Measurements from ENCODE around the gene ACVR1B.

The ACVR1B gene

DNA sequence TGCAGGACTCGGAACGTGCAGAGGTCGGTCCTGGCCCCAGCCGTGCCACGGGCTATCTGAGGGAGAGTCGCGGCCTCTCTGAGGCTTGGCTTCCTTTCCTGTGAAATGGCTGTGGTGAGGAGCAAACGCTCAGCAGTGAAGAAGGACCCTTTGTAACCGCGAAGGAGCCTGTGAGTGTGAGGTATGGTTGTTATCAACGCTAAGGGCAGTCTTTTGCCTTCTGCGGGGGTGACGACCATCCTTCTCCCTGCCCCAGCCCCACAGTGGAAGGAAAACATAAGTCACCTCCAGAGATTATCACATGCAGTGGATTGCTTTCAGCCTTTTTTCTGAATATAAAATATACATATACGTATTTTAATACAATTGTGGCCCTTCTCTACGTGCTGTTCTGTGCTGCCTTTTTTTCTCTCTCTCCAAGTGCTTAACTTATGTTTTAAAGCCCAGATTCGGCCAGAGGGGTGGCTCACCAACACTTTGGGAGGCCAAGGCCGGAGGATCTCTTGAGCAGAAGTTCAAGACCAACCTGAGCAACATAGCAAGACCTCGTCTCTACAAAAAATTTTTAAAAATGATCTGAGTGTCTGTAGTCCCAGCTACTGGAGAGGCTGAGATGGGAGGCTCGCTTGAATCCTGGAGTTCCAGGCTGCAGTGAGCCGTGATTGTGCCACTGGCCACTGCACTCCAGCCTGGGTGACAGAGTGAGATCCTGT is 72.6 kb downstream of the ACVR1B start:
- DNase-seq: no peak

DNA sequence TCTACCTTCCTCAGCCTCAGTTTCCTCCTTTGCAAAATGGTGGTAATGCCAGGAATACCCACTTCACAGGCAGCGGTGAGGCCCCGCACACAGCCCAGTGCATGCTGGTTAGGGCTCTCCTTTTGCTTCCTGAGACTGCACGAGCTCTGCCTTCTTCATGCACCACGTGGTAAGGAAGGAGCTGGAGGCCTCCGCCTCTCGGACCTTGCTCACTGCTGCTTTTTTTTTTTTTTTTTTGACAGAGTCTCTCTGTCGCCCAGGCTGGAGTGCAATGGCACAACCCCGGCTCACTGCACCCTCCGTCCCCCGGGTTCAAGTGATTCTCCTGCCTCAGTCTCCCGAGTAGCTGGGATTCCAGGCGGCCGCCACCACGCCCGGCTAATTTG is 73.3 kb downstream of the ACVR1B start:
- no peak for DNase-seq

DNA sequence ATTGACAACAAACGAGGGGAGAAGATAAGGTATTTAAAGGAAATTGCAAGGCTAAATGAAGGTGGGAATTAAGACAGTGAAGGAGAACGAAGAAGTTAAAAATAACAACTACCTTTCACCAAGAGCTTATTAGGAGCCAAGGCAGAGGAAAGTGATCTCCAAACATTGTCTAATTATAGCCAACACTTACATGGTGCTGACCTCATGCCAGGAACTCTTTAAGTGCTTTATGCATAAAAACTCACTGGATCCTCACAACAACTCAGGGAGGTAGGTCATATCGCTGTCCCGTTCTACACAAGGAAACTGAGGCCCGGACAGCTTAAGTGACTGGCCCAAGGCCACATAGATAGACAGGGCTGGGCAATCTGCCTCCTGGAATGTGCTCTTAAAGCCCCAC is 74.8 kb downstream of the ACVR1B start:
- no peak for DNase-seq

DNA sequence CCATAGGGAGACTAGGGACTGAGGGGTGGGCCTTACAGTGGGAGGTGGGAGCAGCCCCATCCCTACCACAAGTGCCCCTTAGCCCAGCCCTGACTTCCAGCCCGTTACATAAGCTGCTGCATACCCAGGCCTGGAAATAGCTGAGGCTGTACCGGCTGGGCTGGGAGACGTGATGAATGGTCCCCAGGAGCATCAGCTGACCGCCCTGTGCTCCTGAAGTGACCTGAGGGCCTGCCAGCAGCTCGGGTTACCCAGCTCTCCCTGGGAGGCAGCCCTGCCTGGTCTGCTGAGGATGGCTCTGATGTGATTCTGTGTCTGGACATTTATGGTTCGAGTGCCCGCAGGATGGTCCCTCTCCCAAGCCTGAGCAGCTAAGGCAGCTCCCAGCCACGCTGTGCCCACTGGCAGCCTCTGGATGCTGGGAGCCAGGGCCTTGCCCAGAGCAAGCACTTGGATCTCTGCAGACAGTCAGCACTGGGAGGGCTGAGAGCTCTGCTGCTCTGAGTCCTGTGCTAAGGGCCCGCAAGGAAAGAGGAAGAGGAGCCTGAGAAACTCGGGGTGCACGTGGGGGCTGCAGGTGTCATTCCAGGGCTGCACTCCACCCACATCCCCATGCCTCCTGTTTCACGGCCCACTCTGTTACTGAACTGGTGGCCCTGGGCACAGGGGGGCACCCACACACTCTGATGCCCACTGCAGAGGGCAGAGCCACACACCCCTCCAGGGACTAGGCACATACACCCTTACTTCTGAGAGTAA is 75.8 kb downstream of the ACVR1B start:
- no peak for DNase-seq

DNA sequence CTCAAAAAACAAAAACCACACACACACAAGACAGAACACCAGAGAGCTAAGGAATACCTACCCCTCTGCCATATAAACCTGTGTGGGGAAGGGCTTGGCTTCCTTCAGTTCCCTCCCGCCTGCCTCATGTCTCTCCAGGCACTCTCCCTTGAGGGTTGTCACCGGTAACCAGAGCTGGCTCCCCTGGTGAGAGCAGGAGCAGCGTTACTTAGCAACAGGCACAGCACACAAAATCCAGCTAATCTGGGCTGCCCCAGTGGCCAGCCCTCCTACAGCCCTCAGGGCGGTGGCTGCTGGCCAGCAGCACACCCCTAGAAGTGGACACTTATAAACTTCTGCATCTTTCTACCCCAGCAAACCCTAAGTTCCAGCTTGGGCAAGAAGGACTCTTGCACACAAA is 78.2 kb downstream of the ACVR1B start:
- DNase-seq: no peak

DNA sequence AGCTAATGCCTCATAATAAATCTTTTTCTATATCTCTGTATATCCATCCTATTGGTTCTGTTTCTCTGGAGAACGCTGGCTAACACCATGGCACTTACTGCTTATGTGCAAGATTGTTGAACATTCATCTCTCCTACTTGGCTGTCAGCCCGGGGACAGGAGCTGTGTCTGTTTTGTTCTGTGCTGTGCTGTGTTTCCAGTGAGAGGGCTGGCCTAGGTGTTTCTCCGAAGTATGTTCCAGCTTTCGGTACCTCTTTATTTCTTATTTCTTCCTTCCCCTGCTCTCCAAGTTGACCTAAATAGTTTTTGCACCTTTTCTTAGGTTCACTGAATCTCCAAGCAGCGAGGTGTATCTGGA is 80.9 kb downstream of the ACVR1B start:
- DNase-seq: peak; percentile 72

DNA sequence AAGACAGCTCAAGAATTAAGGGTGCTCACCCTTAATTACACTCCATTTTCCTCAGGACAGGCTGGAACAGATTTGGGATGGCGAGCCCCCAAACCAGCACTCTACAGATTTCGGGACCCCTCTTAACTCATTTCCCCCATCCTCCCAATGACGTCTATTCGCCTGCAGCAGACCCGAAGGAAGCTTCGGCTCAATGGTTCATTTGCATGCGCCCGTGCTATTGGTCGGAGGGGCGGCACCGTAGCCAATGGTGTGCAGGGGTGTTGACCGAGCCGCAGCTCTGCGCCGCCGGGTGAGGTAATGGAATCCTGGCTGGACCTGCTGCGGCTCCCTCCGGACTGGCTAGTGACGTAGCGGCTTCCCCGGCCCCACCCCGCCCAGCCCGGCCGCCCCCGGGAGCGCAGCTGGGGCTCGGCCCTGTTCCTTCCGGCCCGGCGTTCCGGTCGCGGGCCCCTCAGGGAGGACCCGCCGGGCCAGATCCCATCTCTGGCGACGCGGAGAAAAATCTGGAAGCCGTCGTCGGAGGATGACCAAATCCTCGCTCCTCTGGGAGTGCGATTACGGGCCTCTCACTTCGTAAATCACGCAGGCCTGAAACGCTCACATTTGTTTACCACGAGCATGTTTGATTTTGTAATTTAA is 81.4 kb downstream of the ACVR1B start:
- DNase-seq: peak; percentile 95

DNA sequence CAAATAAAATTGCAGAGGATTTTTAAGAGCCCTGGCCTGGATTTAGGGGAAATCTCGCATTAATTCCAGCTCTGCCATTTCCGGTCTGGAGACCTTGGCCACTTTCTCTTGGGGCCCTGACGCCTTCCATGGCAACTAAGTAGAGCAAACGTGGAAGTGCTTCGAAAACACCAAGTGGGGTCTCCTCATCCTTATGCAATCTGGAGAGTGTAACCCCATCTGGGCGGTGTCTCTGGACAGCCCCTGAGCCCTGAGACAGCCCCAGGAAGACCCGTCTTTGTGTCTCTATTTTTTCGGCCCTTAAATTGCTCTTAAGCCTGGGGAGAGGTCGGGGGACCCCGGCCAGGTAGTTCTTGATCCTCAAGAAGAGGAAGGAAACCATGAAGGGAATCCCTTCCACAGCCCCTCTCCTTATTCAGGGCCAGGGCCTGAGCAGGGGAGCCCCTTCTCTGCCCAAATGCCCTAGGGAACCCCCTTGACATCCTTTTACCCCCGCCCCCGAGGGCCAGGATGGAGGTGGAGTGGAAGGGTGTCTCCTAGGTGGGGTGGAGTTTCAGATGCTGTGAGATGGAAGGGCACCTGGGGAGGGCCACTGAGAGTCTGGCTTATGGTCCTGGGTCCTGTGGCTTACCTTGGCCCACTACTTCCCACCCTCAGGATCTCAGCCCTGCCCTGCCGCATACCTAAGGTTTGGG is 82.1 kb downstream of the ACVR1B start:
- DNase-seq: no peak

DNA sequence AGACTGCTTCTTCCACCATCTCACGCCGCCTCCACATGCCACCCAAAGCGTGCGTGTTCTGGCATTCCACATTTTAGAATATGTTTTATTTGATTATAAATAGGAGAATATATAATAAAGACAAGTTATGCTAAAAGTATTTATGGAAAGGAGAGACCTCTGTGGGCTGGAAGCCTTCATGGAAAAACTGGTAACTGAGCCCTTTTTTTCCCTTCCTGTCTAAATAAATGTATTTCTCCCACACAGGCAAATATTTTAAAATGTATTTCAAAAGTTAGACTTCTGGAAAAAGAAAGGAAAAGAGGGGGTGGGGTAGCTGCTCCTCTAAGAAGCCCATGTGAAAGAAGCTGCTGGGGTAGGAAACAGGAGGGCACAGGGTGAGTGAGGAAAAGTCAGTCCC is 83.7 kb downstream of the ACVR1B start:
- no peak for DNase-seq

DNA sequence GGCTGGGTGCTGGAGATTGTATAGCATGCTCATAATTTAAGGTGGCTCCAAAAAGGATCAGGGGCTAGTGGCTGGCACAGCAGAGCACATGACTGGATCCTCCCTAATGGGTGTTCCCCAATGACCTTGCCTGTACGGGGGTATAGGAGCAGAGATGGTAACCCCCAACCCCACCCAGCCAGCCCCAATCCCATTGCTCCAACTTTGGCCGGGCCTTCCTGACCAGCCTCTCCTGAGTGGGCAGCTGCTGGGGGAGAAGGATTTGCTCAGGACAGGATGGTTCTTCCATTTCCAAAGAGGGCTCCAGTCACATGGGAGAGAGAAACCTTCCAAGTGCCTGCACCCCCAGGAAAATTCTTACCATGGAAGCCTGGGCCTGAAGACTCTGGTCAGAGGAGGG is 84.4 kb downstream of the ACVR1B start:
- DNase-seq: no peak

DNA sequence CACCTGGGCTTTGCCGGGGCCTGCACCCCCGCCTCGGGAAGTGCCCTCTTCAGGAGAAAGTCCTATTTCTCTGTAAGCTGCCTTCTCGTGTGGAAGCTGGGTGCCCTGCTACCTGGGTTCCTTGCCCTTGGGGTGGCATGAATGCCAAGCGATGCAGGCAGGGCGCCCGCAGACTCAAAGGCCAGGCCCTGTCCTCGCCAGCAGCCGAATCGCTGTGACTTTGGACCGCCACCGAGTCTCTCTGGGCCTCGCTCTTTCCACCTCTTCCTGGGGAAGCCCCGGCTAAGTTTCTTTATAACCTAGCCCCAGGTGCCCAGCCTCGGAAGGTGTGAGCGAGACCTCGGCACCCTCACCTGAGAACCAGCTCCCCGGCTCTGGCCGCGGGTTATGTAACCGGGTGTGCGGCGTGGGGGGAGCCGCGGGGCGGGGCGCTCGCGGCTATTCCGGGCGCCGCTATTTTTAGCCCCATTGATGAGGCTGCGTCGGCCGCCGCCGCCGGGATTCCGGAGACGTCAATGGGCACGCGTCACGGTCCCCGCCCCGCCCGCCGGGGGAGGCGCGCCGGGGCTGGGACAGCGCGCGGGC is 85.2 kb downstream of the ACVR1B start:
- DNase-seq: peak; percentile 76

DNA sequence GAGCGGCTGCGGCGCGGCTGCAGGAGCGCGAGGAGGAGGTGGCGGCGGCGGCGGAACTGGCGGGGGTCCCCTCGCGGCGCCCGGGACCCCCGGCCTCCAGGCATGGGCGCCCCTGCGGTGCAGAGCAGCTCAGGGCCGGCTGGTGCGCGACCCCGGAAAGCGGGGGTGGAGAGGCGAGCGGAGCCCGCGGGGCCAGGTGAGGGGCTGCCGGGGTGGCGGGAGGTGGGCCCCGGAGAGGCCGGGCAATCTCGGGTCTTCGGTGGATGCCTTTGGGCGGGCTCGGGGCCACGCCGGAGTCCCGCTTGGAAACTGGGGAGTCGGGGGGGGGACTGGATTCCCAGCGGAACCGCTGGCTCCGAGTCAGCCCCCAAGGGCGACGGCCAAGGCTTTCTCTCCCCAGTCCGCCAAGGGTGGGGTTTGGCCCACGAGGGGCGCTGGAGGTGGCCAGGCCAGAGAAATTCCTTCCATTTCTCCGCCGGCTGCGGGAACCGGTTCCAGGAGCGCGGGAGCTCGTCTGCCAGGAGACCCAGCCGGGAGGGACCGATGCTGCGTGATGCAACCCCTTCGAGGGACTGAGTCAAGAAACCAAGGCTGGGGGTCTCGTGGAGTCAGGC is 85.9 kb downstream of the ACVR1B start:
- peak; percentile 27 for DNase-seq

DNA sequence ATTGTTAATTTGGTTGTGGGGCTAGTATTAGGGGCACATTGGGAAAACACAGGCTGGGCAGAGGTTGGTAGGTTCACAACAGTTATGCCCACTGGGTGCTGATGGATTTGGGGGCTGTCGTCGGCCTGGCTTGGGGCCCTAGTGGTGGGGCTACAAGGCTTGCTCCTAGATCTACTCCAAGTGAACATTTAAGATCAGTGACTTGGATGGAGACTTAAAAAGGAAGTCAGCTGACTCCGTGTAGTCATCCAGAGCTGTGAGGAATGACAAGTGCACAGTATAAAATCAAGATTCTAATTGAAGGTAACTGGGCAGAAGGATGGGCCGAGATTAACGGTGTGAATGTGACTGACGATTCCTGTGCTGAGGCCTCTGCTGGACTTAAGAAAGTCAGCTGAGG is 86.9 kb downstream of the ACVR1B start:
- no peak for DNase-seq

DNA sequence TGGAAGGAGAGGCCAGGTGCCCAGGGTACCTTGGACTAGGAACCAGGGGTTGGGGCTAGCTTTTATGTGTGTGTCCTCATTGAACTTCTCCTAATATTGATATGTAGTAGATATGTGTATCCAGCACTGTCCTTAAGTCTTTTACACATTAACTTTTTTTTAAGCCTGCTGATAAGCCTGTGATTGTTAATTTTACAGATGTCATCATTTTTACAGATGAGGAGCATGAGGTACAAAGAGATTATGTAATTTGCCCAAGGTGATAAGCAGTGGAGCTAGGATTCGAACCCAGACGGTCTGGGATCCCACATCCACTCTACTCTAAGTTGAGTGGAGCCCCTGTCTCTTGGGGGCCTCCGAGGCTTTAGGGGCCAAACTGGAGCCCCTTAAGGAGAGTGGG is 89.5 kb downstream of the ACVR1B start:
- no peak for DNase-seq

DNA sequence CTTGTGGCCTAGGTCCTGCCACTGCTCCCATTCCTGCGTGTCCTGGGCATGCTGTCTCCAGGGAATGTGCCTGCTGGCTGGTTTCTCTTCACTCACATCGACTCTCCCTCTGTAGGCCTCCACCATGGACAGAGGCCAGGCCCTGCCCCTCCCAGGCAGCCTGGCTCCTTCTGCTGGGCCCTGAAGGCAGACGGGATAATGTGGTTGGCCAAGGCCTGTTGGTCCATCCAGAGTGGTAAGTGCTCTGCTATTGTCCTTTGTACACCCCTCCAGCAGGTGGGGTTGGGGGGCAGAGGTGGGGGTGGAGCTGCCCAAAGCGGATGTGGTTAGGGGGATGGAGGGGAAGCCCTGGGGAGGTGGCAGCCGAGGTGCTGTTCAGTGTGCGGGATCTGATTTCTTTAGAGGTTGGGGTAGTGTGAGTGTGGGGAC is 90.2 kb downstream of the ACVR1B start:
- DNase-seq: no peak

DNA sequence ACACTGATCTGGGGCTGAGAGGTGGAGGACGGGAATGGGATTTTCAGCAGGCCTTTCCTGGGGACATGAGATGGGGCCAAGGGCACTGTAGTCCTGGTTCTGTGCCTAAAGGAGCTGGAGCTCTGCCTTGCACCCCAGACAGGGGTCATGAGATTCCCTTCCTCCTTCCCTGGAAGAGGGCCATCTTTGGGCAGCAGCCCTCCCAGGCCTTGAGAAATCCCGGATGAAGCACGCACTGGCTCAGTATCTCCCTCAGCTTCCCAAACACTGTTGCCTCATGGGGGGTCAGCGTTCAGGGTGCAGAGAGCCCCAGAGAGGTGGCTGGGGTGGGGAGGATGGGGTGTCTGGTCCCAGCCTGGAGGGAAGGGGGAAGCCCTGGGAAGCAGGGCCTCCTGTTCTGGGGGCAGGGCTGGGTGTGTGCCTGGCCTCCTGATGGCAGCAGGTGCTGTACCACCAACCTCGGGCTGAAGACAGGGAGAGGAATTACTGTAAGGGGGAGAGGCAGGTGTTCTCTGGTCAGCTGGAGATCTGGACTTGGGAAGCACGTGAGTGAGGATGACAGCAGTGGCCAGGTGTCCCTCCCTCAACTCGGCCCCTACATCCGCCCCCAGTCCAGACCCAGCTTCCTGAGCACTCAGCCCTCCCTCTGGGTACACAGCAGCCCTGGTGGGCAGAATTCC is 91.3 kb downstream of the ACVR1B start:
- DNase-seq: no peak

DNA sequence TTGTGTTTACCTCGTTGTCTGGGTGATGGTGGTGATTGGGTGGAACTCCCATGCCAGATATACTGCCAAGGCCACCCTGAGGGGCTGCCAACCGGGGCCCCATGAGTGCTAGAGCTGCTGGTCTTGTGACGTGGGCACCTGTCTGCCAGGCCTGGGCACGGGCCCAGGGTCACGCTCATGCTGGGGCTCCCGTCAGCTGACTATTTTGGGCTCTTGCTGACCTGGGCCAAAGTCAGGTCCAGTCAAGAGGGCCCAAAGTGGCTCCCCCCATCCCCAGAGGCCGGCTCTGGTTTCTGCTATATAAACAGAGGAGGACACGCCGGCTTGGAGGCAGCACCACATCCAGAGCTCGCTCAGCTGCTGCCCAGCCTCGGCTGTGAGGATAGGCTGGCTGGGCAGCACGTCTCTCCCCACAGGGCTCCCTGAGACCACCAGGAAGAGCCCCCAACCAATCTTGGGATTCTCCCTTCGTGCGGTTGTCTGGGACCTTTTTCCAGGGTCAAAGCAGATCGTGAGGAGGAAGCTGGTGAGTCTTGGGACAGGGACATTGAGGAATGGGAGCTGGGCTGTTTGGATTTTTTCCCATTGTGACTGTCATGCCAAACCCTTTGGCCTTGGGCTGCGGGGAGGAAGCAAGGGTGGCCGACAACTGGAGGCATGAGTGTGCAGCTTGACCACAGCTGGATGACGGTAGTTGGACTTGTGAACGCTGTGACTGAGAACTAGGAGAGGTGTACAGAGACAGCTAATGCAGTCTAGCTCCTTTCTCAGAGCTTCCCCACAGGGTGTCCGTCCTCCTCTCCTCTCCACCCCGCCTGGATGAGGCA is 92.1 kb downstream of the ACVR1B start:
- DNase-seq: no peak

DNA sequence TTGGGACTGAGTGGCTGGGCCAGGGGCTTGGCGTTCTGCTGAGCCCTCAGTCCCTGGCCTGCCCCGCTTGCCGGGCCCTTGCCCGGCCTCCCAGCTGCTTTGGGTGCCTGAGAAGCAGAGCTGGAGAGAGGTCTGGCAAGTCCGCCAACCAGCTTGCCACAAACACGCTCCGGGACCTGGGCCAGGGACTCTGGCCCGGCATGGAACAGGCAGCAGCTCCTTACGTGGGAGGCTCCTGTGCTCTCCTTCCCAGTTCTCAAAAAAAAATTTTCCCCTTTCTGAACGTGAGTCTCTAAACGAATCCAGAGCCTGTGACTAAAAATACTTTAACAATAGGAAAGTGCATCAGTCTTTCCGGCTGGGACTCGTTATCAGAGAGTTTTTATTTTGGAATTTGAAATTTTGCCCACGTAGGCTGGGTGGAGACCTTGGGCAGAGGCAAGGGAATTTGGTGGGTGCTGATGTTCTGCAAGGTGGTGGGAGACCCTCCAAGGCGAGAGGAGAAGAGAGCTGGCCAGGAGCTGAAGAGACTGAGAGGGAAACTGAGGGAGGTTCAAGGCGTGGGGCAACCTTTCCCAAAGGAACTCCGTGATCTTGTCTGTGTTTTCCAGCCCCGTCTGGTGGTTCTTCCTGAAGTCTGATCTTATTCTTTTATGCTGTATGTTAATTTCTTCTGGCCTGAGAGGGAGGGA is 92.9 kb downstream of the ACVR1B start:
- DNase-seq: peak; percentile 74

DNA sequence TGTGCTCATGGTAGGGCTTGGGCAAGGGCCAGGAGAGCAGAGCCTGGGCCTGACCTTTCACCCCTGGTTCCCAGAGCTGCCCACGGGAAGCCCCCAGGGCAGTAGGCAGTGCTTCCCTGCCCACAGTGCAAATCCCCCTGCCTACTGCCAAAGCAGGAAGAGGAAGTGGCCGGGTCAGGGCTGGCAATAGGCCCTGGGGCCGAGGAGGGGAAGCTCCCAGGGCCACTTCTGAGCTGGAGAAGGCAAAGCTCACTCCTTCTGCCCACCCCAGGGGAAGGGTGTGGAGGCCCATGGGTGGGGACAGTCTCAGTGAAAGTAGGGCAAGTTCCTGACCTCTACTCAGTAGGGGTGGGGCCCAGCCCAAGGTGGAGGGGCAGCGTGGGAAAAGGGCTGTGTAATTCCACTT is 94.3 kb downstream of the ACVR1B start:
- no peak for DNase-seq
